GM21390 (cell line): ENCODE data around the gene FBXL2.
"Not testable (repeated sequence)": the region's sequence is repeated elsewhere in the genome, so short reads cannot be mapped to it uniquely, and the experiment has no call there.

Experiments
- ATAC-seq: cut with Tn5 transposase; IDR thresholded peaks from one replicate; pipeline ENCODE4 v1.9.1; 2021; ENCODE audit not compliant: unreplicated experiment

FBXL2 gene

GRCh38 chr3:33426630-33427317 lies 149.5 kb downstream of the FBXL2 start:
- ATAC-seq, result no peak

DNA sequence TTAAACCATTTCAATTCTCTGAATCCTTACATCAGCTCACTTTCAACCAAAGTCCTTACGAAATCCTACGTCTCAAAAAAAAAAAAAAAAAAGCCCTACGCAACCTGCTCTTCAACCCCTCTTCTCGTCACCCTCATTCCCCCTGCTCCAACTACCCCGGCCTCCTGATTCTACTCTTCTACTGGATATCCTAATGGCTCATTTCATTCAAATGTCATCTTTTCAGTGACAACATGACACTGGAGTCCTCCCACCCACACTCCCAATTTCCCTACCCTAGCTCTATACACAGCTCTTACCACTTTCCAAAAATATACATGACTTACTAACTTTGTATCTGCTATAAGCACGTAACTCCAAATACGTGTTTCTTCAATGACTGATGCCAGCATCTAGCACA lies 151.5 kb downstream of the FBXL2 start:
- ATAC-seq, result no peak

DNA sequence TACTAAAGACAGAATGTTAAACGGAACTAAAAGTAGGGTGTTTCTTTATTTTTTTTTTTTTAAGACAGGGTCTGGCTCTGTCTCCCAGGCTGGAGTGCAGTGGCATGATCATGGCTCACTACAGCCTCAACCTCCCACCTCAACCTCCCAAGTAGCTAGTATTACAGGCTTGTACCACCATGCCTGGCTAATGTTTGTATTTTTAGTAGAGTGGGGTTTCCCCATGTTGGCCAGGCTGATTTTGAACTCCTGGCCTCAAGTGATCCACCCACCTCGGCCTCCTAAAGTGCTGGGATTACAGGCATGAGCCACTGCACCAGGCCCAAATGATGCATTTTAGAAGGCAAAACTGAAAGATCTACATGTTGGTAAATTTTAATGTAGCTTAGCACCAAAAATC lies 152.1 kb downstream of the FBXL2 start:
- not testable (repeated sequence) for ATAC-seq

GRCh38 chr3:33430061-33430460 lies 152.8 kb downstream of the FBXL2 start:
- peak; percentile 47 for ATAC-seq

- ATAC-seq, result no peak
These were observed 153.3 kb downstream of the FBXL2 start for GRCh38 chr3:33430571-33430970.

DNA sequence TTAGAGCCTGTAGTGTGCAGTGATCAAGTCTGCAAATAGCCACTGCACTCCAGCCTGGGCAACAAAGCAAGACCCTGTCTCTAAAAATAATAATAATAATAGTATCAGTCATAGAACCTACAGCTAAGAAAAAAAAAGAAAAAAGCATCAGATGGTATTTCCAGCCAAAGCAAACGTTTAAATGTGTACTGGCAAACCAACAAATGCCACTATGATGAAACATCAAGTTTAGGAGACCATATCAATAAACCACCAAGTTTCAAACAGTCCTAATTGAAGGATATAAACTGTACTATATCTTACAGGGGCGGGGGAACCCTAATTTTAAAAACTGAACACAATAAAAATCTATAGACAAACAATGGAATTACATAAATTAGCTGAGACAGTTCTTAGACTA lies 156.6 kb downstream of the FBXL2 start:
- ATAC-seq, result no peak
